ENCODE measurements around the gene MUC5B. TPM values are rescaled to one million over a fixed set of nuclear protein-coding genes. Genes with fewer than 3 reads are reported as not detected.
"Not testable (repeated sequence)": the region's sequence is repeated elsewhere in the genome, so short reads cannot be mapped to it uniquely, and the experiment has no call there.

Gene MUC5B
- total and polyA plus RNA-seq, 4 donors: 0.17 to 0.95 (median 0.50) TPM; not detected in 1

DNA sequence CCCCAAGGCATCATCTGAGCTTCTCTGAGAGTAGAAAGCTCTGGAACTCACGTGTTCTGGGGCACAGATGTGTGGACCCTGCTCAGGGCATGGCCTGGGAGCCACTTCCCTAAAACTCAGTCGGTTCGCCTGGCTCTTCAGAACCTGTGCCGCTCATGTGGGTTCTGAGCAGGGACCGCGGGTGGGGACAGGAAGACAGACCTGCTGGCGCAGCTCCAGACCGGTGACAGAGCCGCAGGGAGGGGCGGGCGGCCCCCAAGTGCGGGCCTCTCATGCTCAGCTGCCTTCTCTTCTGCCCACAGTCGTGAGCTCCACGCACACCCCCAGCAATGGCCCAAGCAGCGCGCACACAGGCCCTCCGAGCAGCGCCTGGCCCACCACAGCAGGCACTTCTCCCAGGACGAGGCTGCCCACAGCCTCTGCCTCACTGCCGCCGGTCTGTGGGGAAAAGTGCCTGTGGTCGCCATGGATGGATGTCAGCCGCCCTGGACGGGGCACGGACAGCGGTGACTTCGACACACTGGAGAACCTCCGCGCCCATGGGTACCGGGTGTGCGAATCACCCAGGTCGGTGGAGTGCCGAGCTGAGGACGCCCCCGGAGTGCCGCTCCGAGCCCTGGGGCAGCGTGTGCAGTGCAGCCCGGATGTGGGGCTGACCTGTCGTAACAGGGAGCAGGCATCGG is 40.9 kb upstream of the MUC5B start:
- H3K4me3 ChIP-seq (ENCODE audit: low read depth in 1 of 3, low read length in 3 of 3): no peak overlapping the region
- H3K27me3 ChIP-seq (ENCODE audit: control insufficient read depth in 4 of 4, insufficient read depth in 4 of 4, low read length in 3 of 4): peaks cover 0 to 2% (median 0%) of the 10 kb centered on the region in 4 donors
- TF ChIP-seq NR2F2 (IDR thresholded peaks at IDR 0.05) (no peak), RXRA (IDR thresholded peaks at IDR 0.05) (no peak), GABPA (IDR thresholded peaks at IDR 0.05 in 1 of 2, conservative IDR thresholded peaks at IDR 0.05 in 1 of 2) (no peak), SP1 (IDR thresholded peaks at IDR 0.05) (no peak), RAD21 (IDR thresholded peaks at IDR 0.05) (no peak), EGR1 (IDR thresholded peaks at IDR 0.05; ENCODE audit: low read depth in 2 of 2) (no peak), FOXA1 (IDR thresholded peaks at IDR 0.05) (no peak), YY1 (IDR thresholded peaks at IDR 0.05) (no peak), FOXA2 (IDR thresholded peaks at IDR 0.05) (no peak), MAX (IDR thresholded peaks at IDR 0.05) (no peak), HNF4A (conservative IDR thresholded peaks at IDR 0.05) (no peak), JUND (IDR thresholded peaks at IDR 0.05) (no peak), REST (IDR thresholded peaks at IDR 0.05) (no peak), TAF1 (conservative IDR thresholded peaks at IDR 0.05) (no peak)
- TF ChIP-seq, protein P1, sequence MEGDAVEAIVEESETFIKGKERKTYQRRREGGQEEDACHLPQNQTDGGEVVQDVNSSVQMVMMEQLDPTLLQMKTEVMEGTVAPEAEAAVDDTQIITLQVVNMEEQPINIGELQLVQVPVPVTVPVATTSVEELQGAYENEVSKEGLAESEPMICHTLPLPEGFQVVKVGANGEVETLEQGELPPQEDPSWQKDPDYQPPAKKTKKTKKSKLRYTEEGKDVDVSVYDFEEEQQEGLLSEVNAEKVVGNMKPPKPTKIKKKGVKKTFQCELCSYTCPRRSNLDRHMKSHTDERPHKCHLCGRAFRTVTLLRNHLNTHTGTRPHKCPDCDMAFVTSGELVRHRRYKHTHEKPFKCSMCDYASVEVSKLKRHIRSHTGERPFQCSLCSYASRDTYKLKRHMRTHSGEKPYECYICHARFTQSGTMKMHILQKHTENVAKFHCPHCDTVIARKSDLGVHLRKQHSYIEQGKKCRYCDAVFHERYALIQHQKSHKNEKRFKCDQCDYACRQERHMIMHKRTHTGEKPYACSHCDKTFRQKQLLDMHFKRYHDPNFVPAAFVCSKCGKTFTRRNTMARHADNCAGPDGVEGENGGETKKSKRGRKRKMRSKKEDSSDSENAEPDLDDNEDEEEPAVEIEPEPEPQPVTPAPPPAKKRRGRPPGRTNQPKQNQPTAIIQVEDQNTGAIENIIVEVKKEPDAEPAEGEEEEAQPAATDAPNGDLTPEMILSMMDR (IDR thresholded peaks at IDR 0.05; ENCODE audit: low read depth, low read length, missing input control): no peak
- TF ChIP-seq, protein P2, sequence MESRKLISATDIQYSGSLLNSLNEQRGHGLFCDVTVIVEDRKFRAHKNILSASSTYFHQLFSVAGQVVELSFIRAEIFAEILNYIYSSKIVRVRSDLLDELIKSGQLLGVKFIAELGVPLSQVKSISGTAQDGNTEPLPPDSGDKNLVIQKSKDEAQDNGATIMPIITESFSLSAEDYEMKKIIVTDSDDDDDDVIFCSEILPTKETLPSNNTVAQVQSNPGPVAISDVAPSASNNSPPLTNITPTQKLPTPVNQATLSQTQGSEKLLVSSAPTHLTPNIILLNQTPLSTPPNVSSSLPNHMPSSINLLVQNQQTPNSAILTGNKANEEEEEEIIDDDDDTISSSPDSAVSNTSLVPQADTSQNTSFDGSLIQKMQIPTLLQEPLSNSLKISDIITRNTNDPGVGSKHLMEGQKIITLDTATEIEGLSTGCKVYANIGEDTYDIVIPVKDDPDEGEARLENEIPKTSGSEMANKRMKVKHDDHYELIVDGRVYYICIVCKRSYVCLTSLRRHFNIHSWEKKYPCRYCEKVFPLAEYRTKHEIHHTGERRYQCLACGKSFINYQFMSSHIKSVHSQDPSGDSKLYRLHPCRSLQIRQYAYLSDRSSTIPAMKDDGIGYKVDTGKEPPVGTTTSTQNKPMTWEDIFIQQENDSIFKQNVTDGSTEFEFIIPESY (IDR thresholded peaks at IDR 0.05): no peak
- TF ChIP-seq, protein P3, sequence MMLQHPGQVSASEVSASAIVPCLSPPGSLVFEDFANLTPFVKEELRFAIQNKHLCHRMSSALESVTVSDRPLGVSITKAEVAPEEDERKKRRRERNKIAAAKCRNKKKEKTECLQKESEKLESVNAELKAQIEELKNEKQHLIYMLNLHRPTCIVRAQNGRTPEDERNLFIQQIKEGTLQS (IDR thresholded peaks at IDR 0.05): no peak
- no peak for DNase-seq (ENCODE audit: low spot score)
- no peaks in the 10 kb centered on the region for H3K36me3 ChIP-seq (ENCODE audit: control insufficient read depth in 4 of 4, insufficient read depth in 3 of 4, low read depth in 1 of 4, low read length in 3 of 4)
- no peak overlapping the region for H3K9ac ChIP-seq (ENCODE audit: low read depth in 1 of 2, low read length in 2 of 2)
- 83% methylated on average over 41 of the region's 41 CpGs for WGBS
- no peaks in the 10 kb centered on the region for H3K4me1 ChIP-seq (ENCODE audit: control insufficient read depth in 4 of 4, insufficient read depth in 4 of 4, low read length in 3 of 4)
- H3K27ac ChIP-seq (ENCODE audit: low read depth in 1 of 2, low read length in 2 of 2): no peak overlapping the region
- H3K9me3 ChIP-seq (ENCODE audit: control insufficient read depth in 4 of 4, low read length in 3 of 4): peaks cover 0 to 2% (median 0%) of the 10 kb centered on the region in 4 donors

- H3K27me3 ChIP-seq (ENCODE audit: control insufficient read depth in 4 of 4, insufficient read depth in 4 of 4, low read length in 3 of 4); H3K9ac ChIP-seq (ENCODE audit: low read depth in 1 of 2, low read length in 2 of 2); H3K27ac ChIP-seq (ENCODE audit: low read depth in 1 of 2, low read length in 2 of 2); H3K36me3 ChIP-seq (ENCODE audit: control insufficient read depth in 4 of 4, insufficient read depth in 3 of 4, low read depth in 1 of 4, low read length in 3 of 4); H3K4me1 ChIP-seq (ENCODE audit: control insufficient read depth in 4 of 4, insufficient read depth in 4 of 4, low read length in 3 of 4); DNase-seq (ENCODE audit: low spot score); H3K9me3 ChIP-seq (ENCODE audit: control insufficient read depth in 4 of 4, low read length in 3 of 4); H3K4me3 ChIP-seq (ENCODE audit: low read depth in 1 of 3, low read length in 3 of 3): not testable (repeated sequence)
- WGBS: 91% methylated on average over 19 of the region's 22 CpGs
These were observed 38.7 kb upstream of the MUC5B start for GRCh38 chr11:1184139-1184538.

GRCh38 chr11:1188451-1189130 is 34.3 kb upstream of the MUC5B start:
- not testable (repeated sequence) for H3K36me3 ChIP-seq (ENCODE audit: control insufficient read depth in 4 of 4, insufficient read depth in 3 of 4, low read depth in 1 of 4, low read length in 3 of 4); H3K27me3 ChIP-seq (ENCODE audit: control insufficient read depth in 4 of 4, insufficient read depth in 4 of 4, low read length in 3 of 4); H3K4me1 ChIP-seq (ENCODE audit: control insufficient read depth in 4 of 4, insufficient read depth in 4 of 4, low read length in 3 of 4); DNase-seq (ENCODE audit: low spot score); H3K9ac ChIP-seq (ENCODE audit: low read depth in 1 of 2, low read length in 2 of 2); H3K4me3 ChIP-seq (ENCODE audit: low read depth in 1 of 3, low read length in 3 of 3); H3K27ac ChIP-seq (ENCODE audit: low read depth in 1 of 2, low read length in 2 of 2); H3K9me3 ChIP-seq (ENCODE audit: control insufficient read depth in 4 of 4, low read length in 3 of 4)
- 79% methylated on average over 15 of the region's 15 CpGs for WGBS

Measured in liver (tissue), 9 donors.